Right hindlimb (tissue), 1 donor: ENCODE results near the gene TMPRSS7.

ENCODE experiments used
- DNase-seq: peaks from one replicate; pipeline ENCODE4 v3.0.0-alpha.2; 2018

Gene TMPRSS7

GRCh38 chr3:112109322-112109721 is 74.8 kb downstream of the TMPRSS7 start:
- DNase-seq: no peak

GRCh38 chr3:112111785-112112402 is 77.4 kb downstream of the TMPRSS7 start:
- DNase-seq: peak; percentile 55

- peak; percentile 38 for DNase-seq
Observed at GRCh38 chr3:112114576-112115160, 80.1 kb downstream of the TMPRSS7 start.

GRCh38 chr3:112115161-112115739 is 80.7 kb downstream of the TMPRSS7 start:
- peak; percentile 35 for DNase-seq

- no peak for DNase-seq
Observed at GRCh38 chr3:112115806-112116383, 81.4 kb downstream of the TMPRSS7 start.

- no peak for DNase-seq
Observed at GRCh38 chr3:112116748-112117186, 82.2 kb downstream of the TMPRSS7 start.

- no peak for DNase-seq
Observed at GRCh38 chr3:112117415-112117814, 82.9 kb downstream of the TMPRSS7 start.

GRCh38 chr3:112117841-112118571 is 83.5 kb downstream of the TMPRSS7 start:
- DNase-seq: no peak

- no peak for DNase-seq
Observed at GRCh38 chr3:112119962-112120836, 85.7 kb downstream of the TMPRSS7 start.

- no peak for DNase-seq
Observed at GRCh38 chr3:112121577-112122547, 87.3 kb downstream of the TMPRSS7 start.

- no peak for DNase-seq
Observed at GRCh38 chr3:112122870-112123269, 88.3 kb downstream of the TMPRSS7 start.

- DNase-seq: no peak
Observed at GRCh38 chr3:112123548-112123947, 89.0 kb downstream of the TMPRSS7 start.

GRCh38 chr3:112124907-112125607 is 90.5 kb downstream of the TMPRSS7 start:
- DNase-seq: no peak

- DNase-seq: no peak
Observed at GRCh38 chr3:112126511-112126911, 92.0 kb downstream of the TMPRSS7 start.

- no peak for DNase-seq
Observed at GRCh38 chr3:112127522-112128494, 93.3 kb downstream of the TMPRSS7 start.

GRCh38 chr3:112128843-112129727 is 94.5 kb downstream of the TMPRSS7 start:
- peak; percentile 36 for DNase-seq

- DNase-seq: no peak
Observed at GRCh38 chr3:112129925-112130637, 95.5 kb downstream of the TMPRSS7 start.

GRCh38 chr3:112130638-112130993 is 96.1 kb downstream of the TMPRSS7 start:
- DNase-seq: no peak
